HUES48 (cell line): ENCODE data around the gene CUX1.

Source experiments
- H3K27ac ChIP-seq: one replicate; pipeline ENCODE4 v1.7.0; 2013; ENCODE audit warnings: low read depth, low read length, inconsistent platforms
- H3K27me3 ChIP-seq: 2 replicates; pipeline ENCODE4 v1.6.1; 2013; ENCODE audit warnings: mild to moderate bottlenecking, low read length; ENCODE audit not compliant: control insufficient read depth, insufficient read depth
- H3K36me3 ChIP-seq: 2 replicates; pipeline ENCODE4 v1.6.1; 2013; ENCODE audit warnings: low read length; ENCODE audit not compliant: control insufficient read depth, insufficient read depth
- H3K4me1 ChIP-seq: 2 replicates; pipeline ENCODE4 v1.6.1; 2013; ENCODE audit warnings: mild to moderate bottlenecking, low read length; ENCODE audit not compliant: control insufficient read depth, insufficient read depth
- H3K4me3 ChIP-seq: 2 replicates; pipeline ENCODE4 v1.5.1; 2013; ENCODE audit warnings: mild to moderate bottlenecking, low read depth, low read length
- H3K9ac ChIP-seq: 2 replicates; pipeline ENCODE4 v1.6.1; 2013; ENCODE audit warnings: mild to moderate bottlenecking, low read depth, low read length, moderate library complexity
- H3K9me3 ChIP-seq: 2 replicates; pipeline ENCODE4 v1.6.1; 2013; ENCODE audit warnings: low read length; ENCODE audit not compliant: control insufficient read depth, insufficient read depth

CUX1 gene

GRCh38 chr7:102248456-102249395 lies 431.3 kb downstream of the CUX1 start:
- Histone ChIP-seq H3K9me3 (no peaks in the 10 kb centered on the region), H3K36me3 (peaks cover 17% of the 10 kb centered on the region)

GRCh38 chr7:102251531-102252365 lies 434.3 kb downstream of the CUX1 start:
- Histone ChIP-seq H3K27me3 (no peaks in the 10 kb centered on the region), H3K9me3 (no peaks in the 10 kb centered on the region), H3K27ac (no peak overlapping the region), H3K4me3 (no peak overlapping the region), H3K36me3 (peaks cover 12% of the 10 kb centered on the region), H3K9ac (no peak overlapping the region), H3K4me1 (0 out of 2 replicates have a peak, but pooled peaks cover 2% of the 10 kb centered on the region)

More at GRCh38 chr7:102248456-102249395, 431.3 kb downstream of the CUX1 start:
- Histone ChIP-seq H3K27ac (no peak overlapping the region), H3K4me3 (no peak overlapping the region), H3K4me1 (0 out of 2 replicates have a peak, but pooled peaks cover 2% of the 10 kb centered on the region), H3K9ac (no peak overlapping the region), H3K27me3 (no peaks in the 10 kb centered on the region)

- H3K4me3 ChIP-seq: no peak overlapping the region
- H3K36me3 ChIP-seq: peaks cover 12% of the 10 kb centered on the region
- no peaks in the 10 kb centered on the region for H3K9me3 ChIP-seq
- H3K27me3 ChIP-seq: no peaks in the 10 kb centered on the region
- H3K4me1 ChIP-seq: 0 out of 2 replicates have a peak, but pooled peaks cover 2% of the 10 kb centered on the region
- no peak overlapping the region for H3K9ac ChIP-seq
- no peak overlapping the region for H3K27ac ChIP-seq
Observed at GRCh38 chr7:102252366-102252982, 435.0 kb downstream of the CUX1 start.

- H3K9ac ChIP-seq: no peak overlapping the region
- no peak overlapping the region for H3K4me3 ChIP-seq
- 0 out of 2 replicates have a peak, but pooled peaks cover 2% of the 10 kb centered on the region for H3K4me1 ChIP-seq
- H3K36me3 ChIP-seq: peaks cover 12% of the 10 kb centered on the region
- H3K27me3 ChIP-seq: no peaks in the 10 kb centered on the region
- no peak overlapping the region for H3K27ac ChIP-seq
- no peaks in the 10 kb centered on the region for H3K9me3 ChIP-seq
Observed at GRCh38 chr7:102253066-102253972, 435.9 kb downstream of the CUX1 start.

- Histone ChIP-seq H3K27me3 (no peaks in the 10 kb centered on the region), H3K9me3 (no peaks in the 10 kb centered on the region), H3K9ac (no peak overlapping the region), H3K4me3 (no peak overlapping the region), H3K4me1 (0 out of 2 replicates have a peak, but pooled peaks cover 2% of the 10 kb centered on the region), H3K27ac (no peak overlapping the region), H3K36me3 (peaks cover 12% of the 10 kb centered on the region)
Observed at GRCh38 chr7:102253973-102254370, 436.5 kb downstream of the CUX1 start.

GRCh38 chr7:102254521-102254920 lies 437.1 kb downstream of the CUX1 start:
- H3K4me1 ChIP-seq: 0 out of 2 replicates have a peak, but pooled peaks cover 2% of the 10 kb centered on the region
- no peak overlapping the region for H3K27ac ChIP-seq
- H3K27me3 ChIP-seq: no peaks in the 10 kb centered on the region
- H3K9me3 ChIP-seq: no peaks in the 10 kb centered on the region
- H3K9ac ChIP-seq: no peak overlapping the region
- H3K4me3 ChIP-seq: no peak overlapping the region
- peaks cover 8% of the 10 kb centered on the region for H3K36me3 ChIP-seq

GRCh38 chr7:102255501-102255900 lies 438.1 kb downstream of the CUX1 start:
- Histone ChIP-seq H3K27ac (no peak overlapping the region), H3K9ac (no peak overlapping the region), H3K9me3 (no peaks in the 10 kb centered on the region), H3K4me3 (no peak overlapping the region), H3K36me3 (no peaks in the 10 kb centered on the region), H3K4me1 (0 out of 2 replicates have a peak, but pooled peaks cover 2% of the 10 kb centered on the region), H3K27me3 (no peaks in the 10 kb centered on the region)

GRCh38 chr7:102255916-102256315 lies 438.5 kb downstream of the CUX1 start:
- no peak overlapping the region for H3K27ac ChIP-seq

GRCh38 chr7:102258073-102258748 lies 440.8 kb downstream of the CUX1 start:
- Histone ChIP-seq H3K4me3 (no peak overlapping the region), H3K27ac (no peak overlapping the region), H3K36me3 (no peaks in the 10 kb centered on the region), H3K9me3 (no peaks in the 10 kb centered on the region), H3K9ac (no peak overlapping the region), H3K4me1 (no peaks in the 10 kb centered on the region), H3K27me3 (no peaks in the 10 kb centered on the region)

More at GRCh38 chr7:102255916-102256315, 438.5 kb downstream of the CUX1 start:
- Histone ChIP-seq H3K9me3 (no peaks in the 10 kb centered on the region), H3K36me3 (no peaks in the 10 kb centered on the region), H3K9ac (no peak overlapping the region), H3K4me1 (0 out of 2 replicates have a peak, but pooled peaks cover 2% of the 10 kb centered on the region), H3K4me3 (no peak overlapping the region), H3K27me3 (no peaks in the 10 kb centered on the region)
